BJ (cell line): ENCODE results near the gene PLEKHG3. TPM values are rescaled to one million over a fixed set of nuclear protein-coding genes. Genes with fewer than 3 reads are reported as not detected.

Source experiments
- CTCF ChIA-PET: fragments of 350-600 bp; formaldehyde crosslinking; extraction: SDS; loops from one replicate; lab custom pipeline; 2021; ENCODE audit warnings: antibody characterized with exemption, inconsistent platforms; lab: Yijun Ruan, JAX
- POLR2A ChIA-PET: fragments of 300-600 bp; sonication (Branson Sonifier 250); formaldehyde crosslinking; extraction: SDS; loops from one replicate; lab custom pipeline; 2021; ENCODE audit warnings: antibody characterized with exemption; lab: Charles Lee
- DNase-seq: peaks from one replicate; pipeline ENCODE4 v3.0.0-alpha.2; 2011; ENCODE audit warnings: low read depth
- H3K27me3 ChIP-seq: 2 replicates; pipeline ENCODE4 v1.6.0; 2011; ENCODE audit warnings: low read length; ENCODE audit not compliant: control insufficient read depth, insufficient read depth
- H3K36me3 ChIP-seq: 2 replicates; pipeline ENCODE4 v1.5.1; 2011; ENCODE audit warnings: low read length; ENCODE audit not compliant: control insufficient read depth, insufficient read depth
- H3K4me3 ChIP-seq: 2 replicates; pipeline ENCODE4 v1.5.1; 2011; ENCODE audit warnings: low read depth, mild to moderate bottlenecking, control low read depth, low read length
- polyA plus RNA-seq: library from polyadenylated mRNA; depleted of rRNA; stranded (reverse); fragments of >200 nt; gene quantifications from 2 replicates; pipeline ENCODE4 v1.2.3, GENCODE V29; 2011
- TF ChIP-seq, protein P1 (sequence below): IDR thresholded peaks from 2 replicates; pipeline ENCODE4 v1.5.1; 2011; ENCODE audit warnings: low read depth, mild to moderate bottlenecking, control low read depth, inconsistent platforms, low read length, moderate library complexity; ENCODE audit not compliant: insufficient read depth

Gene PLEKHG3
- polyA plus RNA-seq, 1 experiment: 12.4 TPM

DNA sequence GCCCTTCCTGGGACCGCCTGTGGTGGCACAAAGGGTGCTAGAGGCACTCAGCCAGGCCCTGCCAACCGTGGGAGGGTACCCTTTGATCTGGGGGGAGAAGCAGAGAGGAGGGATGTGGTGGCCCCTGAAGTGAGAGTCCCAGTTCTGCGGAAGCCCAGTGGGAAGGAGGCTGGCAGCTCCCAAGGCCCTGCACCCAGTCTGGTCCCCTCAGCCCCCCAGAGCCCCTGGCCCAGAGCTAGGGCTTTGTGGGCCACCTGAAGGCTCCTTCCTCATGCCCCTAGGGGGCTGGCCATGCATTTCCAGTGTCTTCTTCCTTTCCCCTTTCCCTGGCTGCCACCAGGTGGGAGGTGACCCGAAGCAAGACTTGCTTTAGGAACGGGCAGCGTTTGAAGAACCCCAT lies 44.3 kb downstream of the PLEKHG3 start:
- no peak for DNase-seq
- CTCF ChIA-PET: no interaction called here
- TF ChIP-seq, protein P1, sequence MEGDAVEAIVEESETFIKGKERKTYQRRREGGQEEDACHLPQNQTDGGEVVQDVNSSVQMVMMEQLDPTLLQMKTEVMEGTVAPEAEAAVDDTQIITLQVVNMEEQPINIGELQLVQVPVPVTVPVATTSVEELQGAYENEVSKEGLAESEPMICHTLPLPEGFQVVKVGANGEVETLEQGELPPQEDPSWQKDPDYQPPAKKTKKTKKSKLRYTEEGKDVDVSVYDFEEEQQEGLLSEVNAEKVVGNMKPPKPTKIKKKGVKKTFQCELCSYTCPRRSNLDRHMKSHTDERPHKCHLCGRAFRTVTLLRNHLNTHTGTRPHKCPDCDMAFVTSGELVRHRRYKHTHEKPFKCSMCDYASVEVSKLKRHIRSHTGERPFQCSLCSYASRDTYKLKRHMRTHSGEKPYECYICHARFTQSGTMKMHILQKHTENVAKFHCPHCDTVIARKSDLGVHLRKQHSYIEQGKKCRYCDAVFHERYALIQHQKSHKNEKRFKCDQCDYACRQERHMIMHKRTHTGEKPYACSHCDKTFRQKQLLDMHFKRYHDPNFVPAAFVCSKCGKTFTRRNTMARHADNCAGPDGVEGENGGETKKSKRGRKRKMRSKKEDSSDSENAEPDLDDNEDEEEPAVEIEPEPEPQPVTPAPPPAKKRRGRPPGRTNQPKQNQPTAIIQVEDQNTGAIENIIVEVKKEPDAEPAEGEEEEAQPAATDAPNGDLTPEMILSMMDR: no peak
- H3K4me3 ChIP-seq: no peak overlapping the region
- POLR2A ChIA-PET: no interaction called here
- peaks cover 3% of the 10 kb centered on the region; the same call in 1 of the 2 replicates for H3K36me3 ChIP-seq
- H3K27me3 ChIP-seq: no peaks in the 10 kb centered on the region

DNA sequence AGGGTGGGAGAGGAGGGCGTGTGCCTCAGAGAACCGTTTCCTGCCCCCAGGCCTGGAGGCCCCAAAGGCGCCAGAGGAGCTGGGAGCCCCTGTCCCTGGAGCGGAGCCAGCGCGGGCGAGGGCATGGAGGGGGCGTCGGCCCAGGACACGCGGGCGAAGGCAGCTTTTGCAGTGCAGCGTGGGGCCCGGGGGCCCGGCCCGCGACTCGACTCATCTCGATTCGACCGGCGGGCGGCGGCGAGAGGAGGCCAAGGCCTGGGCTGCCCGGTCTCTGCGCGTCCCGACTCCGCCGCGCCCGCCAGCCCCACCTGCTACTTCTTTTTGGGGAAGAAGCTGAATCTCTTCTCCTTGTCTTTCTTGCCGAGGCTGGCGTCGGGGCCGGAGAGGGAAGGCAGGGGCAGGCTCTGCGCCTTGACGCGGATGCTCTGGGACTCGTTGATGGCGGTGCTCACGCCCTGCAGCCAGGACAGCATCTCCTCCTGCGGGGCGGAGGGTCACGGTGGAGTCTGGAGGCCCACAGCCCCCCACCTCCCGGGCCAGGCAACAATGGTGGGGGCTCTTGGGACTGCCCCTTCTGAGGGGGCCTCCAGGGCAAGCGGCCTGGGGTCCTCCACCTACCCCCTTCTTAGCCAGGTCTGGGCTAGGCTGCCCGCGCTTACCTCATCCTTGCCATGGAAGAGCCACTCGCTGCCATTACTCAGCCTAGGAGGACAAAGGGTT lies 44.9 kb downstream of the PLEKHG3 start:
- Histone ChIP-seq H3K4me3 (no peak overlapping the region), H3K27me3 (no peaks in the 10 kb centered on the region), H3K36me3 (peaks cover 2% of the 10 kb centered on the region; the same call in 1 of the 2 replicates)
- CTCF ChIA-PET: interaction anchor here (1.5 kb wide), 1 partner anchor 10 kb away, joined by 4 read pairs; no protein-coding TSS in a partner anchor
- TF ChIP-seq, protein P1: no peak
- no peak for DNase-seq
- POLR2A ChIA-PET: no interaction called here

DNA sequence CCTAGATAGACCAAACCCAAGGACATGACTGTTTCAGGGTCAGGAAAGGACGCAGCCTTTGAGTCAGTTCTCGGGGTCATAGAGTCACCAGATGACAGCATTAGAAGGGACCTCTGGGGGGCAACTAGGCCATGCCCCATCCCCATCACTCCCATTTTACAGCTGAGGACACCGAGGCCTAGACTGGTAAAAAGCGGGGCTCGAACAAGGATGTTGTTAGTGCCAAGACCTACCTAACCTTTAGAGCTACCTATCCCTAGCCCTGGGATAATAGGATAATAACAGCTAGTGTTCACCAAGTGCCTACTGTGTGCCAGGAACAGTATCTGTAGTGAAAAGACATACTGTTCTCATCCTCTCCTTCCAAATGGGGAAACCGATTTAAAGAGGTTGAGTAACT lies 48.7 kb downstream of the PLEKHG3 start:
- ChIA-PET CTCF (interaction anchor here (1.2 kb wide), 1 partner anchor 10 kb away, joined by 3 read pairs; no protein-coding TSS in a partner anchor), POLR2A (no interaction called here)
- TF ChIP-seq, protein P1: no peak
- no peak for DNase-seq
- no peaks in the 10 kb centered on the region; the same call in 1 of the 2 replicates for H3K36me3 ChIP-seq
- H3K27me3 ChIP-seq: no peaks in the 10 kb centered on the region
- no peak overlapping the region for H3K4me3 ChIP-seq

DNA sequence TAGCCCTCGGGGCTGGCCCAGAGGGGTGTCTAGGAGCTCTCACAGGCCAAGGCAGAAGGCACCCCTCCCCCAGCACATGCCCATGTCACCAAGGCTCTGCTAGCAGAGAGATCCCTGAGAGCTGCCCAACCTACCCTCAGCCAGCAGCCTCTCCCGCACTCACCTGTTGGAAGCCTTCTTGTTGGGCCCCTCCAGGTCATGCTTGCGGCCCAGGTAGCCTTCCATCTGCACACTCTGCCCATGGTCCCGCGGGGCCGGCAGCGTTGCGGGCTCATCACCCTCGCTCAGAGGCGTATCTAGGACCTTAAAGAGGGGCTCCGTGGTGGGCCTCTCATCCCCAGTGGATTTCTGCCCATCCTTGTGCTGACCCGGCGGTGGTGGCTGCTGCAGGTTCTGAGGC lies 49.1 kb downstream of the PLEKHG3 start:
- CTCF ChIA-PET: interaction anchor here (1.2 kb wide), 1 partner anchor 10 kb away, joined by 3 read pairs; no protein-coding TSS in a partner anchor
- Histone ChIP-seq H3K4me3 (no peak overlapping the region), H3K36me3 (no peaks in the 10 kb centered on the region), H3K27me3 (no peaks in the 10 kb centered on the region)
- no peak for DNase-seq
- POLR2A ChIA-PET: no interaction called here
- TF ChIP-seq, protein P1: no peak

GRCh38 chr14:64753999-64754398 lies 49.8 kb downstream of the PLEKHG3 start:
- Histone ChIP-seq H3K27me3 (no peaks in the 10 kb centered on the region), H3K36me3 (no peaks in the 10 kb centered on the region), H3K4me3 (no peak overlapping the region)
- DNase-seq: no peak
- TF ChIP-seq, protein P1: no peak
- CTCF ChIA-PET: no interaction called here
- POLR2A ChIA-PET: no interaction called here
